Activated CD4-positive, alpha-beta T cell treated with anti-CD3 and anti-CD28 coated beads, Interleukin-2, amount 10 ng/mL, durations not matched to agents 24 days and 14 days (primary cell): ENCODE data around the gene CDYL. TPM values are rescaled to one million over a fixed set of nuclear protein-coding genes. Genes with fewer than 3 reads are reported as not detected.

ENCODE experiments used
- DNase-seq: peaks from one replicate; pipeline ENCODE4 v3.0.0; 2022
- H3K27ac Mint-ChIP-seq: one replicate; pipeline ENCODE4 v1.8.0; 2022; ENCODE audit warnings: mild to moderate bottlenecking, mixed read lengths
- H3K27me3 Mint-ChIP-seq: one replicate; pipeline ENCODE4 v1.8.0; 2022; ENCODE audit warnings: mixed read lengths
- H3K36me3 Mint-ChIP-seq: one replicate; pipeline ENCODE4 v1.8.0; 2022; ENCODE audit warnings: low read depth, mild to moderate bottlenecking, mixed read lengths
- H3K4me1 Mint-ChIP-seq: one replicate; pipeline ENCODE4 v1.8.0; 2021; ENCODE audit warnings: mixed read lengths
- H3K4me3 Mint-ChIP-seq: one replicate; pipeline ENCODE4 v1.8.0; 2022; ENCODE audit warnings: mild to moderate bottlenecking, moderate library complexity, mixed read lengths
- H3K9me3 Mint-ChIP-seq: one replicate; pipeline ENCODE4 v1.8.0; 2021; ENCODE audit warnings: mixed read lengths
- intact Hi-C: fragments of 100-400 bp; cut with micrococcal nuclease; formaldehyde crosslinking; loops from one replicate; pipeline ENCODE4 v1.15.1; 2023
- total RNA-seq: library from RNA; stranded (reverse); gene quantifications from 2 replicates; pipeline ENCODE4 v1.2.3, GENCODE V29; 2022

The CDYL gene
- total RNA-seq, 1 donor from 2014 or later, result 23.4 TPM

GRCh38 chr6:4964675-4965561 is 188.7 kb downstream of the CDYL start:
- no peak overlapping the region for H3K27ac Mint-ChIP-seq
- no peaks in the 10 kb centered on the region for H3K36me3 Mint-ChIP-seq
- intact Hi-C loops, result no loop called here
- H3K4me3 Mint-ChIP-seq, result no peak overlapping the region
- no peaks in the 10 kb centered on the region for H3K9me3 Mint-ChIP-seq
- DNase-seq, result no peak
- peaks cover 7% of the 10 kb centered on the region for H3K27me3 Mint-ChIP-seq
- no peaks in the 10 kb centered on the region for H3K4me1 Mint-ChIP-seq

GRCh38 chr6:4965562-4966389 is 189.6 kb downstream of the CDYL start:
- intact Hi-C loops, result no loop called here
- H3K4me1 Mint-ChIP-seq, result no peaks in the 10 kb centered on the region
- no peaks in the 10 kb centered on the region for H3K36me3 Mint-ChIP-seq
- H3K9me3 Mint-ChIP-seq, result no peaks in the 10 kb centered on the region
- H3K27me3 Mint-ChIP-seq, result peaks cover 3% of the 10 kb centered on the region
- no peak for DNase-seq
- H3K4me3 Mint-ChIP-seq, result no peak overlapping the region
- H3K27ac Mint-ChIP-seq, result no peak overlapping the region

- no peak overlapping the region for H3K4me3 Mint-ChIP-seq
- intact Hi-C loops, result no loop called here
- no peak overlapping the region for H3K27ac Mint-ChIP-seq
- DNase-seq, result no peak
- peaks cover 5% of the 10 kb centered on the region for H3K27me3 Mint-ChIP-seq
- H3K36me3 Mint-ChIP-seq, result no peaks in the 10 kb centered on the region
- no peaks in the 10 kb centered on the region for H3K4me1 Mint-ChIP-seq
- H3K9me3 Mint-ChIP-seq, result no peaks in the 10 kb centered on the region
Measured at GRCh38 chr6:4967301-4968030, 191.3 kb downstream of the CDYL start.

GRCh38 chr6:4969609-4970285 is 193.5 kb downstream of the CDYL start:
- Mint-ChIP-seq H3K4me3 (no peak overlapping the region), H3K27ac (no peak overlapping the region)
- intact Hi-C loops, result no loop called here

GRCh38 chr6:4970739-4971395 is 194.7 kb downstream of the CDYL start:
- Mint-ChIP-seq H3K27ac (no peak overlapping the region), H3K36me3 (no peaks in the 10 kb centered on the region), H3K4me3 (no peak overlapping the region), H3K27me3 (peaks cover 6% of the 10 kb centered on the region), H3K4me1 (no peaks in the 10 kb centered on the region), H3K9me3 (no peaks in the 10 kb centered on the region)
- no peak for DNase-seq
- intact Hi-C loops, result no loop called here

More at GRCh38 chr6:4969609-4970285, 193.5 kb downstream of the CDYL start:
- no peaks in the 10 kb centered on the region for H3K4me1 Mint-ChIP-seq
- no peak for DNase-seq
- no peaks in the 10 kb centered on the region for H3K36me3 Mint-ChIP-seq
- no peaks in the 10 kb centered on the region for H3K9me3 Mint-ChIP-seq
- H3K27me3 Mint-ChIP-seq, result peaks cover 6% of the 10 kb centered on the region

- H3K4me1 Mint-ChIP-seq, result no peaks in the 10 kb centered on the region
- no peak overlapping the region for H3K4me3 Mint-ChIP-seq
- H3K36me3 Mint-ChIP-seq, result no peaks in the 10 kb centered on the region
- peaks cover 8% of the 10 kb centered on the region for H3K27me3 Mint-ChIP-seq
- peaks cover 5% of the 10 kb centered on the region for H3K9me3 Mint-ChIP-seq
- no peak for DNase-seq
- intact Hi-C loops, result no loop called here
- H3K27ac Mint-ChIP-seq, result no peak overlapping the region
Measured at GRCh38 chr6:4971851-4972250, 195.6 kb downstream of the CDYL start.

GRCh38 chr6:4972438-4972837 is 196.2 kb downstream of the CDYL start:
- Mint-ChIP-seq H3K27ac (no peak overlapping the region), H3K4me1 (no peaks in the 10 kb centered on the region), H3K36me3 (no peaks in the 10 kb centered on the region), H3K9me3 (peaks cover 9% of the 10 kb centered on the region), H3K27me3 (peaks cover 10% of the 10 kb centered on the region), H3K4me3 (no peak overlapping the region)
- intact Hi-C loops, result no loop called here
- DNase-seq, result no peak

GRCh38 chr6:4973415-4973814 is 197.2 kb downstream of the CDYL start:
- peaks cover 9% of the 10 kb centered on the region for H3K9me3 Mint-ChIP-seq
- intact Hi-C loops, result no loop called here
- H3K4me1 Mint-ChIP-seq, result no peaks in the 10 kb centered on the region
- no peak overlapping the region for H3K4me3 Mint-ChIP-seq
- no peak overlapping the region for H3K27ac Mint-ChIP-seq
- peaks cover 10% of the 10 kb centered on the region for H3K27me3 Mint-ChIP-seq
- no peaks in the 10 kb centered on the region for H3K36me3 Mint-ChIP-seq
- no peak for DNase-seq

GRCh38 chr6:4973982-4974745 is 198.0 kb downstream of the CDYL start:
- Mint-ChIP-seq H3K4me3 (no peak overlapping the region), H3K4me1 (no peaks in the 10 kb centered on the region), H3K27ac (no peak overlapping the region), H3K27me3 (peaks cover 10% of the 10 kb centered on the region), H3K9me3 (peaks cover 9% of the 10 kb centered on the region), H3K36me3 (no peaks in the 10 kb centered on the region)
- intact Hi-C loops, result no loop called here
- no peak for DNase-seq

- H3K36me3 Mint-ChIP-seq, result no peaks in the 10 kb centered on the region
- no peak for DNase-seq
- no peak overlapping the region for H3K27ac Mint-ChIP-seq
- no peak overlapping the region for H3K4me3 Mint-ChIP-seq
- intact Hi-C loops, result no loop called here
- peaks cover 10% of the 10 kb centered on the region for H3K27me3 Mint-ChIP-seq
- peaks cover 13% of the 10 kb centered on the region for H3K9me3 Mint-ChIP-seq
- H3K4me1 Mint-ChIP-seq, result no peaks in the 10 kb centered on the region
Measured at GRCh38 chr6:4974962-4975361, 198.8 kb downstream of the CDYL start.

GRCh38 chr6:4975506-4975905 is 199.3 kb downstream of the CDYL start:
- Mint-ChIP-seq H3K36me3 (no peaks in the 10 kb centered on the region), H3K4me3 (no peak overlapping the region), H3K27ac (no peak overlapping the region), H3K4me1 (no peaks in the 10 kb centered on the region), H3K27me3 (peaks cover 10% of the 10 kb centered on the region), H3K9me3 (peaks cover 15% of the 10 kb centered on the region)
- DNase-seq, result no peak
- intact Hi-C loops, result no loop called here

GRCh38 chr6:4977468-4977867 is 201.3 kb downstream of the CDYL start:
- H3K27me3 Mint-ChIP-seq, result peaks cover 8% of the 10 kb centered on the region
- no peaks in the 10 kb centered on the region for H3K36me3 Mint-ChIP-seq
- H3K4me3 Mint-ChIP-seq, result no peak overlapping the region
- peaks cover 16% of the 10 kb centered on the region for H3K9me3 Mint-ChIP-seq
- no peak overlapping the region for H3K27ac Mint-ChIP-seq
- no peak for DNase-seq
- intact Hi-C loops, result no loop called here
- no peaks in the 10 kb centered on the region for H3K4me1 Mint-ChIP-seq
